C4-2B (cell line): ENCODE measurements around the gene MORC3.

ENCODE experiments used
- ZFX ChIP-seq: fragments of 450-650 bp; IDR thresholded peaks from 2 replicates; pipeline ENCODE4 v1.6.1; 2017
- TF ChIP-seq, protein P1 (sequence below): fragments of 450-650 bp; conservative IDR thresholded peaks from 2 replicates; pipeline ENCODE4 v1.5.1; 2017; ENCODE audit warnings: mild to moderate bottlenecking

DNA sequence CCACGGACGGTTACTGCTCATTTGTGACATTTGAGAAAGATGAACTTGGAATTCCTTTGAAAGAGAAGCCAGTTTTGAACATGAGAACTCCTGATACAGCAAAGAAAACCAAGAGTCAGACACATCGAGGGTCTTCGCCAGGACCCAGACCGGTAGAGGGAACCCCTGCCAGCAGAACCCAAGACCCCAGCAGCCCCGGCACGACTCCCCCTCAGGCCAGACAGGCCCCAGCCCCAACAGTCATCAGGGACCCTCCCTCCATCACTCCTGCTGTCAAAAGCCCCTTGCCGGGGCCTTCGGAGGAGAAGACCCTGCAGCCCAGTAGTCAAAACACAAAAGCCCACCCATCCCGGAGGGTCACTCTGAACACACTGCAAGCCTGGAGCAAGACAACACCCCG, 92.9 kb downstream of the MORC3 start:
- TF ChIP-seq, protein P1, sequence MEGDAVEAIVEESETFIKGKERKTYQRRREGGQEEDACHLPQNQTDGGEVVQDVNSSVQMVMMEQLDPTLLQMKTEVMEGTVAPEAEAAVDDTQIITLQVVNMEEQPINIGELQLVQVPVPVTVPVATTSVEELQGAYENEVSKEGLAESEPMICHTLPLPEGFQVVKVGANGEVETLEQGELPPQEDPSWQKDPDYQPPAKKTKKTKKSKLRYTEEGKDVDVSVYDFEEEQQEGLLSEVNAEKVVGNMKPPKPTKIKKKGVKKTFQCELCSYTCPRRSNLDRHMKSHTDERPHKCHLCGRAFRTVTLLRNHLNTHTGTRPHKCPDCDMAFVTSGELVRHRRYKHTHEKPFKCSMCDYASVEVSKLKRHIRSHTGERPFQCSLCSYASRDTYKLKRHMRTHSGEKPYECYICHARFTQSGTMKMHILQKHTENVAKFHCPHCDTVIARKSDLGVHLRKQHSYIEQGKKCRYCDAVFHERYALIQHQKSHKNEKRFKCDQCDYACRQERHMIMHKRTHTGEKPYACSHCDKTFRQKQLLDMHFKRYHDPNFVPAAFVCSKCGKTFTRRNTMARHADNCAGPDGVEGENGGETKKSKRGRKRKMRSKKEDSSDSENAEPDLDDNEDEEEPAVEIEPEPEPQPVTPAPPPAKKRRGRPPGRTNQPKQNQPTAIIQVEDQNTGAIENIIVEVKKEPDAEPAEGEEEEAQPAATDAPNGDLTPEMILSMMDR: no peak
- TF ChIP-seq ZFX: no peak
